H9 (cell line): Measurements from ENCODE around the gene MYO1E. TPM values are rescaled to one million over a fixed set of nuclear protein-coding genes. Genes with fewer than 3 reads are reported as not detected.

Source experiments
- DNase-seq: peaks from one replicate; pipeline ENCODE4 v3.0.0-alpha.2; 2017
- H2AFZ ChIP-seq: one replicate; pipeline ENCODE4 v1.6.1; 2013; ENCODE audit warnings: mild to moderate bottlenecking, low read length, control low read depth, moderate library complexity
- H2AK5ac ChIP-seq: 2 replicates; pipeline ENCODE4 v1.6.1; 2013; ENCODE audit warnings: low read length, control low read depth, mixed read lengths; ENCODE audit not compliant: insufficient read length
- H2BK120ac ChIP-seq: one replicate; pipeline ENCODE4 v1.6.1; 2013; ENCODE audit warnings: low read depth, mild to moderate bottlenecking, low read length, control low read depth, inconsistent platforms; ENCODE audit not compliant: poor library complexity, severe bottlenecking
- H2BK12ac ChIP-seq: 2 replicates; pipeline ENCODE4 v1.6.1; 2013; ENCODE audit warnings: low read length, control low read depth, mixed read lengths, low read depth; ENCODE audit not compliant: insufficient read length
- H2BK15ac ChIP-seq: 2 replicates; pipeline ENCODE4 v1.6.1; 2013; ENCODE audit warnings: low read depth, low read length, control low read depth
- H2BK20ac ChIP-seq: one replicate; pipeline ENCODE4 v1.6.1; 2013; ENCODE audit warnings: low read depth, mild to moderate bottlenecking, low read length, control low read depth, inconsistent platforms; ENCODE audit not compliant: poor library complexity, severe bottlenecking
- H2BK5ac ChIP-seq: 2 replicates; pipeline ENCODE4 v1.6.1; 2013; ENCODE audit warnings: low read length, control low read depth, mixed read lengths; ENCODE audit not compliant: insufficient read length
- H3K14ac ChIP-seq: 2 replicates; pipeline ENCODE4 v1.6.1; 2013; ENCODE audit warnings: low read length, control low read depth; ENCODE audit not compliant: insufficient read depth
- H3K18ac ChIP-seq: 2 replicates; pipeline ENCODE4 v1.6.1; 2013; ENCODE audit warnings: low read depth, mild to moderate bottlenecking, mixed read lengths, low read length, control low read depth; ENCODE audit not compliant: insufficient read length
- H3K23ac ChIP-seq: 2 replicates; pipeline ENCODE4 v1.6.1; 2013; ENCODE audit warnings: low read length, control low read depth, mixed read lengths, low read depth; ENCODE audit not compliant: insufficient read length
- H3K23me2 ChIP-seq: 2 replicates; pipeline ENCODE4 v1.6.1; 2013; ENCODE audit warnings: low read depth, mild to moderate bottlenecking, mixed read lengths, low read length, control low read depth; ENCODE audit not compliant: insufficient read length, poor library complexity, severe bottlenecking
- H3K27ac ChIP-seq: 2 replicates; pipeline ENCODE4 v1.5.1; 2013; ENCODE audit warnings: low read length, control low read depth, mixed read lengths, low read depth; ENCODE audit not compliant: insufficient read length
- H3K27me3 ChIP-seq: 2 replicates; pipeline ENCODE4 v1.6.1; 2013; ENCODE audit warnings: low read length, control low read depth, inconsistent platforms; ENCODE audit not compliant: insufficient read depth
- H3K4ac ChIP-seq: 2 replicates; pipeline ENCODE4 v1.6.1; 2013; ENCODE audit warnings: low read depth, mild to moderate bottlenecking, control low read depth, inconsistent platforms, low read length, moderate library complexity
- H3K4me1 ChIP-seq: 2 replicates; pipeline ENCODE4 v1.6.1; 2013; ENCODE audit warnings: low read length, control low read depth, inconsistent platforms; ENCODE audit not compliant: insufficient read depth
- H3K4me2 ChIP-seq: 2 replicates; pipeline ENCODE4 v1.6.1; 2013; ENCODE audit warnings: low read length, control low read depth, mixed read lengths; ENCODE audit not compliant: insufficient read length, insufficient read depth
- H3K56ac ChIP-seq: 2 replicates; pipeline ENCODE4 v1.6.1; 2013; ENCODE audit warnings: low read depth, mild to moderate bottlenecking, mixed read lengths, low read length, control low read depth; ENCODE audit not compliant: insufficient read length
- H3K79me1 ChIP-seq: 2 replicates; pipeline ENCODE4 v1.6.1; 2013; ENCODE audit warnings: low read depth, mild to moderate bottlenecking, moderate library complexity, low read length, control low read depth, inconsistent platforms; ENCODE audit not compliant: insufficient read depth, poor library complexity, severe bottlenecking
- H3K79me2 ChIP-seq: 2 replicates; pipeline ENCODE4 v1.6.1; 2013; ENCODE audit warnings: low read length, control low read depth, inconsistent platforms; ENCODE audit not compliant: insufficient read depth
- H3K9ac ChIP-seq: 2 replicates; pipeline ENCODE4 v1.6.1; 2013; ENCODE audit warnings: low read length, control low read depth, mixed read lengths; ENCODE audit not compliant: insufficient read length; ENCODE audit errors: extremely low read depth
- H3K9me3 ChIP-seq: one replicate; pipeline ENCODE4 v1.6.1; 2013; ENCODE audit warnings: low read depth, low read length, inconsistent platforms; ENCODE audit not compliant: control insufficient read depth
- H3T11ph ChIP-seq: one replicate; pipeline ENCODE4 v1.6.1; 2013; ENCODE audit warnings: mild to moderate bottlenecking, low read length, control low read depth, inconsistent platforms
- H4K20me1 ChIP-seq: one replicate; pipeline ENCODE4 v1.6.1; 2013; ENCODE audit not compliant: control insufficient read depth, insufficient read length, insufficient read depth
- H4K5ac ChIP-seq: 2 replicates; pipeline ENCODE4 v1.6.1; 2013; ENCODE audit warnings: low read depth, mild to moderate bottlenecking, mixed read lengths, low read length, control low read depth; ENCODE audit not compliant: insufficient read length
- H4K8ac ChIP-seq: replicated peaks from 2 replicates; pipeline ENCODE4 v1.6.1; 2013; ENCODE audit warnings: low read length, control low read depth, mixed read lengths, low read depth; ENCODE audit not compliant: insufficient read length
- H4K91ac ChIP-seq: 2 replicates; pipeline ENCODE4 v1.6.1; 2013; ENCODE audit warnings: low read depth, mild to moderate bottlenecking, moderate library complexity, mixed read lengths, low read length, control low read depth; ENCODE audit not compliant: insufficient read length
- H3K27ac Mint-ChIP-seq, 3 experiments: 2 replicates in 2 of 3; 3 replicates in 1 of 3; pipeline ENCODE4 v1.8.0; 2020 to 2021; ENCODE audit warnings: mixed read lengths in 3 of 3, mild to moderate bottlenecking in 1 of 3, moderate library complexity in 1 of 3
- H3K27me3 Mint-ChIP-seq: 2 replicates; pipeline ENCODE4 v1.8.0; 2021; ENCODE audit warnings: low read depth, mild to moderate bottlenecking, moderate library complexity, mixed read lengths
- H3K36me3 Mint-ChIP-seq, 3 experiments: 2 replicates in 2 of 3; 3 replicates in 1 of 3; pipeline ENCODE4 v1.8.0; 2020 to 2021; ENCODE audit warnings: low read depth in 3 of 3, mixed read lengths in 3 of 3; ENCODE audit not compliant: insufficient read depth in 1 of 3
- H3K4me1 Mint-ChIP-seq, 2 experiments: 2 replicates each; pipeline ENCODE4 v1.8.0; 2020; ENCODE audit warnings: mixed read lengths in 2 of 2
- H3K4me3 Mint-ChIP-seq, 2 experiments: 2 replicates in 1 of 2; 3 replicates in 1 of 2; pipeline ENCODE4 v1.8.0; 2020 to 2021; ENCODE audit warnings: mild to moderate bottlenecking in 2 of 2, mixed read lengths in 2 of 2, moderate library complexity in 1 of 2
- H3K9me3 Mint-ChIP-seq, 2 experiments: 2 replicates in 1 of 2; 3 replicates in 1 of 2; pipeline ENCODE4 v1.8.0; 2020; ENCODE audit warnings: mild to moderate bottlenecking in 2 of 2, mixed read lengths in 2 of 2, moderate library complexity in 1 of 2
- CTCF ChIP-seq: fragments of 200-600 bp; sonication (generic); conservative IDR thresholded peaks from 3 replicates; pipeline ENCODE4 v1.8.0; 2021; ENCODE audit warnings: antibody characterized with exemption, mild to moderate bottlenecking
- WGBS: extraction: QIAGEN DNeasy Blood & Tissue Kit; methylation state at CpG from one replicate; pipeline ENCODE4 v1.1.7; 2013; ENCODE audit warnings: missing lambda C conversion rate, low lambda C conversion rate, mixed read lengths; ENCODE audit not compliant: insufficient read length; ENCODE audit errors: extremely low coverage; 5-methylcytosine and 5-hydroxymethylcytosine counted together
- total RNA-seq: library from RNA; stranded (reverse); gene quantifications from 2 replicates; pipeline ENCODE4 v1.2.1, GENCODE V29; 2021

The MYO1E gene
- total RNA-seq, 1 experiment from 2014 or later: 235 TPM

DNA sequence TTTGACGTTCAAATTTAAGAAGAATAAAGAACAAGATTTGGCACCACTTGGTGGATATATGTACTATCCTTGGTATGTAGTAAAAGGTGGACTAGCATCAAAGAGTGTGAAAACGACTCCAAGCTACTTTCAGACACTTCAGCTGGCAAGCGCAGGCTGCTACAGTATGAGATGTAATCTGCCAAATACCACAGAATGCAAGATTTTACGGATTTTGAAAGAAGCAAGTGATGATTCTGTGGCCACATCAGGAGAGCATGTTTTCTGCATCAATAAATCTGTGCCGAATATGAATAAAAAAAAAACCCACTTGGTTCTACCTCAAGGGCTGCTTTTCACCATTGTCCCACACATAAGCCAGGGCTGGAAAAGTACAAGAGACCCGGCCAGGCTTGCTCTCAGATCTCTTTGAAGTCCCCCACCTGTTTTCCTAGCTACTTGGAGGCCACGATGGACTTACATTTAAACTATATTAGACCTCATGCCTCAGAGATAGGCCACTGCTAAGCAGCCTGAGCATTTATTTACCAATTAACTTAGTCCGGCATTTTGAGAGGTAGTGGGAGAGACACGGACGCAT lies 37.4 kb downstream of the MYO1E start:
- TF ChIP-seq CTCF: no peak
- peaks cover 4% of the 10 kb centered on the region for H3K79me1 ChIP-seq
- no peak overlapping the region for H3T11ph ChIP-seq
- no peak overlapping the region for H2AK5ac ChIP-seq
- H3K4me1 Mint-ChIP-seq: peaks cover 49 to 52% of the 10 kb centered on the region in 2 experiments
- H3K18ac ChIP-seq: no peak overlapping the region
- no peaks in the 10 kb centered on the region for H3K27me3 ChIP-seq
- no peak overlapping the region for H3K4ac ChIP-seq
- H2BK5ac ChIP-seq: no peak overlapping the region
- peaks cover 0 to 3% (median 0%) of the 10 kb centered on the region in 3 experiments; a peak in 3 of 7 replicates for H3K36me3 Mint-ChIP-seq
- no peaks in the 10 kb centered on the region for H3K9me3 ChIP-seq
- no peak overlapping the region for H4K5ac ChIP-seq
- H2BK12ac ChIP-seq: no peak overlapping the region
- no peak overlapping the region for H3K14ac ChIP-seq
- H3K9me3 Mint-ChIP-seq: 0 out of 5 replicates have a peak, but pooled peaks cover 0 to 3% of the 10 kb centered on the region in 2 experiments
- no peak overlapping the region for H3K27ac ChIP-seq
- no peak for DNase-seq
- H2AFZ ChIP-seq: no peak overlapping the region
- no peak overlapping the region for H4K8ac ChIP-seq
- no peak overlapping the region for H3K56ac ChIP-seq
- no CpG with 5 or more reads among the region's 10 CpGs for WGBS
- H4K20me1 ChIP-seq: no peaks in the 10 kb centered on the region
- H3K4me3 Mint-ChIP-seq: no peak overlapping the region
- no peak overlapping the region for H2BK20ac ChIP-seq
- 0 out of 2 replicates have a peak, but pooled peaks cover 7% of the 10 kb centered on the region for H3K4me1 ChIP-seq
- H2BK15ac ChIP-seq: no peak overlapping the region
- no peaks in the 10 kb centered on the region for H3K23me2 ChIP-seq
- no peak overlapping the region for H3K23ac ChIP-seq
- no peaks in the 10 kb centered on the region; the same call in 1 of the 2 replicates for H3K79me2 ChIP-seq
- H3K9ac ChIP-seq: no peak overlapping the region
- peak overlapping the region in 2 of 3 experiments; percentile 82 to 86; a peak in 3 of 7 replicates for H3K27ac Mint-ChIP-seq
- H3K27me3 Mint-ChIP-seq: no peaks in the 10 kb centered on the region
- no peak overlapping the region for H2BK120ac ChIP-seq
- no peak overlapping the region for H3K4me2 ChIP-seq
- H4K91ac ChIP-seq: no peak overlapping the region
